Measurements from ENCODE around the gene BLOC1S6.

BLOC1S6 gene

DNA sequence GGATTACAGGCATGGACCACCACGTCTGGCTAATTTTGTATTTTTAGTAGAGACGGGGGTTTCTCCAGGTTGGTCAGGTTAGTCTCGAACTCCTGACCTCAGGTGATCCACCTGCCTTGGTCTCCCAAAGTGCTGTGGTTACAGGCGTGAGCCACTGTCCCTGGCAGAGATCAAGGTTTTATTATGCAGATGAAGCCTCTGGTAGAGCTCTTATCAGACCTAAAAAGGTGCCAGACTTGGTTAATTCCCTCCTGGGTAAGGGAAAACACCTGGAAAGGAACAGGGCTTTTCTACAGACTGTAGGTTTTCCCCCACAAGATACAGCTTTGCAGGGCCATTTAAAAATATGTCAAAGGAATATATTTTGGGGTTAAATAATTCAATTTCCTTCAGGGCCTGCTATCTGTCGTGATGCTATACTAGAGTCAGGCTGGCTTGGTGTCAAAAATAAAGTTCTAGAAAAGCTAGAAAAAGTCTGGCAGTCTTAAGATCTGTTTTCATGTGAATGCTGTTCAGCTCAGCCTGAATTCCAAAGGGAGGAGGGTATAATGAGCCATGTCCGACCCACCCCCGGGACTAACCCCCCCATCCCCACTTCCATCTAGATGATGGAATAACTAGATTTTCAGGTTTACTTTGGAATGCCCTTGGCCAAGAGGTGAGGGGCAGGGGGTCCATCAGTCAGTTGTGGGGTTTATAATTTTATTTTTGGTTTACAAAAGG, 1.9 kb upstream of the BLOC1S6 start:
- Histone ChIP-seq H3K4me3 (no peak overlapping the region), H3K27me3 (no peaks in the 10 kb centered on the region), H3K9me3 (no peaks in the 10 kb centered on the region), H3K4me1 (peaks cover 0 to 34% (median 21%) of the 10 kb centered on the region in 4 donors), H3K36me3 (no peaks in the 10 kb centered on the region), H3K27ac (no peak overlapping the region)
- intact Hi-C loops (cut with DNase I; ENCODE audit: low total_unique reads): loop anchor here (5.0 kb wide), 1 partner anchor 47 kb away; no protein-coding TSS in a partner anchor
- DNase-seq: no peak
- TF ChIP-seq, protein P1, sequence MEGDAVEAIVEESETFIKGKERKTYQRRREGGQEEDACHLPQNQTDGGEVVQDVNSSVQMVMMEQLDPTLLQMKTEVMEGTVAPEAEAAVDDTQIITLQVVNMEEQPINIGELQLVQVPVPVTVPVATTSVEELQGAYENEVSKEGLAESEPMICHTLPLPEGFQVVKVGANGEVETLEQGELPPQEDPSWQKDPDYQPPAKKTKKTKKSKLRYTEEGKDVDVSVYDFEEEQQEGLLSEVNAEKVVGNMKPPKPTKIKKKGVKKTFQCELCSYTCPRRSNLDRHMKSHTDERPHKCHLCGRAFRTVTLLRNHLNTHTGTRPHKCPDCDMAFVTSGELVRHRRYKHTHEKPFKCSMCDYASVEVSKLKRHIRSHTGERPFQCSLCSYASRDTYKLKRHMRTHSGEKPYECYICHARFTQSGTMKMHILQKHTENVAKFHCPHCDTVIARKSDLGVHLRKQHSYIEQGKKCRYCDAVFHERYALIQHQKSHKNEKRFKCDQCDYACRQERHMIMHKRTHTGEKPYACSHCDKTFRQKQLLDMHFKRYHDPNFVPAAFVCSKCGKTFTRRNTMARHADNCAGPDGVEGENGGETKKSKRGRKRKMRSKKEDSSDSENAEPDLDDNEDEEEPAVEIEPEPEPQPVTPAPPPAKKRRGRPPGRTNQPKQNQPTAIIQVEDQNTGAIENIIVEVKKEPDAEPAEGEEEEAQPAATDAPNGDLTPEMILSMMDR (IDR thresholded peaks at IDR 0.05): no peak

DNA sequence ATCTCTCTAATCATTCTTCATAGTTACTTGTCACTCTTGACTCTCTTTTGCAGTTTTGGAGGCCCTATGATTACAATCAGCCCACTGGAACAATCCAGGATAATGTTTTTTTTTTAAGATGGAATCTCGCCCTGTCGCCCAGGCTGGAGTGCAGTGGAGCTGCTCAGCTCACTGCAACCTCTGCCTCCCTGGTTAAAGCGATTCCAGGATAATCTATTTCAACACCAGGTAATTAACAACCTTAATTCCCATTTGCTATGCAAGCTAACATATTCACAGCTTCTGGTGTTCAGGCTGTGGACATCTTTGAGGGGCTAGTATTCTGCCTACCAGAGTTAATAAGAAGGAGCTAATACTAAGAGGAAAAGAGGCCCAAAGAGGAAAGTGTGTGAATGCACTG, 1.1 kb upstream of the BLOC1S6 start:
- intact Hi-C loops (cut with DNase I; ENCODE audit: low total_unique reads): loop anchor here (5.0 kb wide), 1 partner anchor 46 kb away; no protein-coding TSS in a partner anchor
- H3K36me3 ChIP-seq: no peaks in the 10 kb centered on the region
- no peaks in the 10 kb centered on the region for H3K9me3 ChIP-seq
- peak overlapping the region; percentile 92 to 96 for H3K27ac ChIP-seq
- peak overlapping the region; percentile 72 to 75 for H3K4me3 ChIP-seq
- TF ChIP-seq, protein P1 (IDR thresholded peaks at IDR 0.05): no peak
- DNase-seq: no peak
- H3K4me1 ChIP-seq: peaks cover 0 to 40% (median 24%) of the 10 kb centered on the region in 4 donors
- H3K27me3 ChIP-seq: no peaks in the 10 kb centered on the region

DNA sequence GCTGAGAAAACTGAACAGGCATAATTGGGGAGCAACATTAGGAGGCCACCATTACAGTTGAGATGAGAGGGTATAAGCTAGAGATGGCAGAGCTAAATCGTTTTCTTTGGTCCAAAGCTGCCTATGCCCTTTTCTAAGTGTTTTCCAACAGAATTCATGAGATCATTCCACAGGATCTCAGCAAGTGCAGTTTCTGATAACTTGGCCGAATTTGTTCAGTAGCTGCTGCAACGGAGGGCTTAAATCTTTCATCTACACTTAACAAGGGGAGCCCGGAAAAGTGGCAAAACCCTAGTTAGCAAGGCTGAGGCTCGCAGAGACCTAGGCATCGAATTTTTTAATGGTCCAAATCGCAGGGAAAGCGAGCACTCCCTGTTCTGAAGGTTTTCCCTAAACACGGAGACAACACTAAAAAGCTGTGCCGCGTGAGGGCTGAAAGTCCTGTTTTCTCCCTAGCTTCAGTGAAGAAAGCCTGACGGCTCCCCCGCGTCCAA, 531 bp upstream of the BLOC1S6 start:
- TF ChIP-seq, protein P1 (IDR thresholded peaks at IDR 0.05): no peak
- peaks cover 0 to 45% (median 24%) of the 10 kb centered on the region in 4 donors for H3K4me1 ChIP-seq
- no peaks in the 10 kb centered on the region for H3K27me3 ChIP-seq
- peak overlapping the region; percentile 92 to 96 for H3K27ac ChIP-seq
- no peak for DNase-seq
- no peaks in the 10 kb centered on the region for H3K9me3 ChIP-seq
- intact Hi-C loops (cut with DNase I; ENCODE audit: low total_unique reads): loop anchor here (5.0 kb wide), 1 partner anchor 46 kb away; no protein-coding TSS in a partner anchor
- H3K4me3 ChIP-seq: peak overlapping the region; percentile 72 to 75
- H3K36me3 ChIP-seq: no peaks in the 10 kb centered on the region

DNA sequence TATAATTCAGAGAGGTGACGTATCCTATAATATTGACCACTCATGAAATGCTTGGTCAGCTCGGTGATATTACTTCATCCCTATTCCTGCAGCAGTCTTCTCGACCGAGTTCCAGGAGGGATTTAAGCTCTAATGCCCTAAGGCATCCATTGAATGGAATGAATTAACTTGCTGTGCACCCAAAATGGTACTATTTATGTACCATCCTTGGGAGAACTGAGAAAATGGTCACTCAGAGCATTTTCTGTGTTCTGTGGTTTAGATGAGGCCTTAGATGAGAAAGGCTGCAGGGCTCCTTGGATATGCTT, 638 bp downstream of the BLOC1S6 start:
- Histone ChIP-seq H3K4me1 (peaks cover 0 to 45% (median 24%) of the 10 kb centered on the region in 4 donors), H3K27ac (peak overlapping the region; percentile 92 to 96), H3K36me3 (no peaks in the 10 kb centered on the region), H3K27me3 (no peaks in the 10 kb centered on the region), H3K4me3 (peak overlapping the region; percentile 72 to 75), H3K9me3 (no peaks in the 10 kb centered on the region)
- intact Hi-C loops (cut with DNase I; ENCODE audit: low total_unique reads): loop anchor here (5.0 kb wide), 1 partner anchor 44 kb away; no protein-coding TSS in a partner anchor
- DNase-seq: no peak
- TF ChIP-seq, protein P1 (IDR thresholded peaks at IDR 0.05): no peak

DNA sequence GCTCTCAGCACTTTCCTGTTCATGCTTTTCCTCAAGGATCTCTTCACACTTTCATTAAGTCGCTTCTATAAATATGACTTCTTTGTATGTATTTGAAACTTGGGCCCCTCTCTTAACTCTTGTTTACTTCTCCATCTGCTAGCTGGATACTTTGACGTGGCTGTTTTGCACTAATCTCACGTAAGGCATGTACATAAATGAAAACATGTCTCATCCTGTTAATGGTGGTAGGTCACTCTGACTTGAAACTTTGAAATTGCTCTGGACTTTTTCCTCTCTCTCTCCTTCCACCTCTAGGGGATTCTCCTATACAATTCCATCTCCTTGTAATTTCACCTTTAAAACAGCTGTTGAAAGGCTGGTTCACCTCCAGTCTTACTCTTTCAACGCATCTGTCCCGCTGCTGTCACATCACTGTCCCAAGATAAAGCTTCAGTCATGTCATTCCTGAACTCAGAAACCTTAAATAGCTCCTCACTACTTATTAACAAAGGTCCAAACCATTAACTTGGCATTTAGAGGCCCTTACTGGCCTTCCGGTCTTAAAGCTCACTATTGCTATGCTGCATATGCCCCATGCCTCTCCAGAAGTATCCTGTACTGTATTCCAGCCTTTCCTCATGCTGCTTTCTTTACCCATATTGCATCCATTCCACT, 1.2 kb downstream of the BLOC1S6 start:
- intact Hi-C loops (cut with DNase I; ENCODE audit: low total_unique reads): loop anchor here (5.0 kb wide), 1 partner anchor 44 kb away; no protein-coding TSS in a partner anchor
- peak overlapping the region; percentile 92 to 96 for H3K27ac ChIP-seq
- peaks cover 0 to 4% (median 0%) of the 10 kb centered on the region in 3 donors for H3K36me3 ChIP-seq
- no peak for DNase-seq
- H3K9me3 ChIP-seq: no peaks in the 10 kb centered on the region
- H3K4me3 ChIP-seq: peak overlapping the region; percentile 72 to 75
- H3K4me1 ChIP-seq: peaks cover 0 to 45% (median 24%) of the 10 kb centered on the region in 4 donors
- TF ChIP-seq, protein P1 (IDR thresholded peaks at IDR 0.05): no peak
- no peaks in the 10 kb centered on the region for H3K27me3 ChIP-seq

Measured in tibial artery (tissue), 4 donors.